ENCODE results near the gene YTHDC2. TPM values are rescaled to one million over a fixed set of nuclear protein-coding genes. Genes with fewer than 3 reads are reported as not detected.

The YTHDC2 gene
- total and polyA plus RNA-seq, 11 donors: 5.7 to 19.8 (median 13.0) TPM

GRCh38 chr5:113526421-113526820 lies 12.9 kb downstream of the YTHDC2 start:
- no peak for TF ChIP-seq POLR2A (IDR thresholded peaks at IDR 0.05)
- TF ChIP-seq, protein P1, sequence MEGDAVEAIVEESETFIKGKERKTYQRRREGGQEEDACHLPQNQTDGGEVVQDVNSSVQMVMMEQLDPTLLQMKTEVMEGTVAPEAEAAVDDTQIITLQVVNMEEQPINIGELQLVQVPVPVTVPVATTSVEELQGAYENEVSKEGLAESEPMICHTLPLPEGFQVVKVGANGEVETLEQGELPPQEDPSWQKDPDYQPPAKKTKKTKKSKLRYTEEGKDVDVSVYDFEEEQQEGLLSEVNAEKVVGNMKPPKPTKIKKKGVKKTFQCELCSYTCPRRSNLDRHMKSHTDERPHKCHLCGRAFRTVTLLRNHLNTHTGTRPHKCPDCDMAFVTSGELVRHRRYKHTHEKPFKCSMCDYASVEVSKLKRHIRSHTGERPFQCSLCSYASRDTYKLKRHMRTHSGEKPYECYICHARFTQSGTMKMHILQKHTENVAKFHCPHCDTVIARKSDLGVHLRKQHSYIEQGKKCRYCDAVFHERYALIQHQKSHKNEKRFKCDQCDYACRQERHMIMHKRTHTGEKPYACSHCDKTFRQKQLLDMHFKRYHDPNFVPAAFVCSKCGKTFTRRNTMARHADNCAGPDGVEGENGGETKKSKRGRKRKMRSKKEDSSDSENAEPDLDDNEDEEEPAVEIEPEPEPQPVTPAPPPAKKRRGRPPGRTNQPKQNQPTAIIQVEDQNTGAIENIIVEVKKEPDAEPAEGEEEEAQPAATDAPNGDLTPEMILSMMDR (IDR thresholded peaks at IDR 0.05): no peak
- no peak for DNase-seq
- intact Hi-C loops (cut with DNase I): no loop called here
- peaks cover 0 to 28% (median under 1%) of the 10 kb centered on the region in 9 donors for H3K36me3 ChIP-seq
- H3K27ac ChIP-seq: peak overlapping the region in 1 of 12 donors; percentile 11
- peaks cover 0 to 47% (median 11%) of the 10 kb centered on the region in 12 donors for H3K4me1 ChIP-seq
- H3K4me3 ChIP-seq: no peak overlapping the region
- WGBS, 4 donors: 76 to 90% (median 82%) methylated on average over 4 of the region's 4 CpGs
- ATAC-seq: no peak
- peaks cover 0 to 12% (median 4%) of the 10 kb centered on the region in 12 donors for H3K9me3 ChIP-seq
- no peaks in the 10 kb centered on the region for H3K27me3 ChIP-seq

GRCh38 chr5:113527746-113528145 lies 14.3 kb downstream of the YTHDC2 start:
- WGBS, 4 donors: 75 to 96% (median 93%) methylated on average over 5 of the region's 5 CpGs
- intact Hi-C loops (cut with DNase I): no loop called here
- Histone ChIP-seq H3K4me1 (peaks cover 0 to 38% (median 7%) of the 10 kb centered on the region in 12 donors), H3K4me3 (no peak overlapping the region), H3K27ac (no peak overlapping the region), H3K27me3 (no peaks in the 10 kb centered on the region), H3K36me3 (peaks cover 0 to 29% (median under 1%) of the 10 kb centered on the region in 9 donors), H3K9me3 (peaks cover 0 to 24% (median 8%) of the 10 kb centered on the region in 12 donors)
- TF ChIP-seq, protein P1 (IDR thresholded peaks at IDR 0.05): no peak
- no peak for TF ChIP-seq POLR2A (IDR thresholded peaks at IDR 0.05)
- no peak for DNase-seq
- ATAC-seq: no peak

- 94 to 100% (median 98%) methylated on average over 2 of the region's 2 CpGs for WGBS, 4 donors
- Histone ChIP-seq H3K4me3 (no peak overlapping the region), H3K36me3 (peaks cover 0 to 58% (median 40%) of the 10 kb centered on the region in 9 donors), H3K27ac (no peak overlapping the region), H3K9me3 (peaks cover 0 to 24% (median 8%) of the 10 kb centered on the region in 12 donors), H3K4me1 (peaks cover 0 to 6% (median 0%) of the 10 kb centered on the region in 12 donors), H3K27me3 (no peaks in the 10 kb centered on the region)
- intact Hi-C loops (cut with DNase I): no loop called here
- ATAC-seq (no peak), DNase-seq (no peak)
- TF ChIP-seq POLR2A (IDR thresholded peaks at IDR 0.05): no peak
- TF ChIP-seq, protein P1 (IDR thresholded peaks at IDR 0.05): no peak
Measured at GRCh38 chr5:113531481-113532159, 18.1 kb downstream of the YTHDC2 start.

- intact Hi-C loops (cut with DNase I): no loop called here
- TF ChIP-seq, protein P1 (IDR thresholded peaks at IDR 0.05): no peak
- no peak for TF ChIP-seq POLR2A (IDR thresholded peaks at IDR 0.05)
- Histone ChIP-seq H3K9me3 (no peaks in the 10 kb centered on the region), H3K4me3 (no peak overlapping the region), H3K27ac (no peak overlapping the region), H3K4me1 (peaks cover 0 to 5% (median 0%) of the 10 kb centered on the region in 12 donors), H3K36me3 (peaks cover 0 to 99% (median 70%) of the 10 kb centered on the region in 9 donors), H3K27me3 (no peaks in the 10 kb centered on the region)
- ATAC-seq (no peak), DNase-seq (no peak)
- 94 to 97% (median 95%) methylated on average over 2 of the region's 2 CpGs for WGBS, 4 donors
Measured at GRCh38 chr5:113538313-113538712, 24.8 kb downstream of the YTHDC2 start.
